GM18505 (cell line): ENCODE results near the gene C1orf105.
"Not testable (repeated sequence)": the region's sequence is repeated elsewhere in the genome, so short reads cannot be mapped to it uniquely, and the experiment has no call there.

Experiments used
- ATAC-seq: cut with Tn5 transposase; IDR thresholded peaks from one replicate; pipeline ENCODE4 v1.9.1; 2021; ENCODE audit not compliant: unreplicated experiment
- POLR2A ChIP-seq: IDR thresholded peaks from 4 replicates; pipeline ENCODE4 v1.6.1; 2011; ENCODE audit warnings: borderline replicate concordance; ENCODE audit not compliant: insufficient read depth, insufficient read length; ENCODE audit errors: extremely low read depth

The C1orf105 gene

DNA sequence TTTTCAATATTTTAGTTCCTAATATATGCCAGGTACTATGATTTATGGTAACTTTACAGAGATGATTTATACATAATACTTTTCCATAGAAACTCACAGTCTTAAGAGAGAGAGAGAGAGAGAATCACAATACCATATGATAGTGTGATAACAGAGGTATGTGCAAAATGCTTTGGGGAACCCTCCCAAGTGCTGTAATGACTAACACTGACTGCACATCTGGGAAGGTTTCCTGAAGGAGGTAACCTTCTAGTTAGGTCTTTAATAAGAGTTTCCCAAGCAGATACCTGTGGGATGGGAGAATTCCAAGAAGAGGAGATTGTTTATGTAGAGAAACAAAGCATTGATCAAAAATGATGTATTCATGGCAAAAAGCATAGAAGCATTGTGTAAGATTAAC, 58.0 kb downstream of the C1orf105 start:
- ATAC-seq = no peak
- no peak for TF ChIP-seq POLR2A

DNA sequence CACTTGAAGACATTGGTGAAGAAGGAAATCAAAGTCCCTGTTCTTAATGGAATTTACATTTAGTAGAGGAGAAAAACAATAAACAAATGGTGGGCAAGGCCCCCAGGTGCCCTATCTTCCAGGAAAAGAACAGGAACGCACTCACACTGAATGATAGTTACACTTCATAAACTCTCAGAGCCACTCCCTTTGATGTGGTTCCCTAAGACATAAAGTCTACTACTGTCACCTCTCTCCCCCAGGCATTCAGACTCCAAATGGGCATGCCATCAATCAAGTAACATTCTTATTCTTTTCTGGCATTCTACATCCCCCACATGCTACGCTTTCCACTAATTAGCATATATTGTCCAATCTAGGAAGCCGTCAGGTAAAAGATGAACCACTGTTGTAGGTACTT, 59.9 kb downstream of the C1orf105 start:
- no peak for ATAC-seq
- TF ChIP-seq POLR2A = no peak

DNA sequence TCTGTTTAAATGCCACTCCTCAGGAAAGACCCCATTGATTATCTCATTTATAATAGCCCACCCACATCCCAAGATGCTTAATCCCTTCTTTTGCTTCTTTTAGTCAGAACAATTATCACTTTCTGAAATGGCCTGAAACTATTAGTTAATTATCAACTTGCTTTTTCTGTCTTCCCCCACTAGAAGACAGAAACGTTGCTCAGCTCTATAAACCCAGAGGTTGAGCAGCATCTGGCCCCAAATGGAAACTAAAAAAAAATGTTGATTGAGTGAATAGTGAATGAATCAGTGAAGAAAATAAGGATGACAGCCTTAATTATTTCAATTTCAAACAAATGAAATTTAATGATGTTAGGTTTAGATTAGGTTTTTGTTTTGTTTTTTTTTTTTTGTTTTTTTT, 61.6 kb downstream of the C1orf105 start:
- no peak for TF ChIP-seq POLR2A
- ATAC-seq = no peak

DNA sequence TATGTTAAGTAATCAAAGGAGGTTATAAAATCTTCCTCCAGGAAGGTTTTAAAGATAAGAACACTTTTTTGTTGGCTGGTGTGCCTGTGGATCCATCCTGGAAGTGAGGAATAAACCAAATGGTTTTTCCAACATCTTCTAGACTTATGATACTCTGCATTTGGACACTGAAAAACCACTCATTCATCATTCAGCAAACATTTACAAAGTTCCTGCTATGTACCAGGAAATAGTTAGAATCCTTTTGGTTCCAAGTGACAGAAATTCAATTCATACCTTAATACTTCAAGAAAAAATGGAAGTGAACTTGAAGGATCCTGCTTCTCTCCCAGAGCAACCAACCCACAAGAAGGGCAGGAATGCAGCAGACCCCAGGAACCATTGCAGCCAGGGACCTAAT, 63.0 kb downstream of the C1orf105 start:
- TF ChIP-seq POLR2A = no peak
- no peak for ATAC-seq

DNA sequence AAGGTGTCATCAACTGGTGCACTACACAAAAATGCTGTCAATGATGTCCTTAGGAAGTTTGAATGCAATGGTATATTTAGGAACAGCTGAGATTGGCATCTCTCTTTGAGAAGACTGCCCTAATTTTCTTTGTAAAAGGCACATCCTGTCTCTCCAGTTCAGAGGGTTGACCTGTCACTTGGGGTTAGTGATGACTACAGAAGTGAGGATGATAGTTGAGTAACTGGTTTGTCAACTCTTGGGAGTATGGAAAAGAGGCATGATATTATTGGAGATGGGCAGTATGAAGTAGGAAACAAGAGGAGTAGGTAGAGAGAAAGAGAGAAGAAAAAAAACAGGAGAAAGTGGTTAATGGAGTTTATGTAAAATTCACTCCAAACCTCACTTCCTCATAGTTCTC, 63.8 kb downstream of the C1orf105 start:
- ATAC-seq = no peak
- no peak for TF ChIP-seq POLR2A

DNA sequence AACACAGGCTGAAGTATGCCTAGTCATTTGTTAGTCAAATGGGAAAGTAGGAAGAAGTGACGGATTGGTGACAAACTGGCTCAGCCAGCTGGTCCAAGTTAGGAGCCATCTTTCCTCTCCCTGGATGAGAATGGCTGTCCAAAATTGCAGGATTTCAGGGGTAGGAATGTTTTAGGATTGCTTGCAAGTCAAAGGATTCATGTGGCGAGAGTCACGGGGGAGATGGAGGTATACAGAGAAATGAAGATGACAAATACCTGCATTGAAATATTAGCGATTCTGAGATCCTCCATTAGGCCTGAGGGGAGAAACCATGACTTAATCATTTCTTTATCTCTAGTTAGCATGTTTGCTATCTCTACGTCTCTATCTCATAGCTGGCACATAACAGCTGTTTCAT, 65.1 kb downstream of the C1orf105 start:
- TF ChIP-seq POLR2A = no peak

DNA sequence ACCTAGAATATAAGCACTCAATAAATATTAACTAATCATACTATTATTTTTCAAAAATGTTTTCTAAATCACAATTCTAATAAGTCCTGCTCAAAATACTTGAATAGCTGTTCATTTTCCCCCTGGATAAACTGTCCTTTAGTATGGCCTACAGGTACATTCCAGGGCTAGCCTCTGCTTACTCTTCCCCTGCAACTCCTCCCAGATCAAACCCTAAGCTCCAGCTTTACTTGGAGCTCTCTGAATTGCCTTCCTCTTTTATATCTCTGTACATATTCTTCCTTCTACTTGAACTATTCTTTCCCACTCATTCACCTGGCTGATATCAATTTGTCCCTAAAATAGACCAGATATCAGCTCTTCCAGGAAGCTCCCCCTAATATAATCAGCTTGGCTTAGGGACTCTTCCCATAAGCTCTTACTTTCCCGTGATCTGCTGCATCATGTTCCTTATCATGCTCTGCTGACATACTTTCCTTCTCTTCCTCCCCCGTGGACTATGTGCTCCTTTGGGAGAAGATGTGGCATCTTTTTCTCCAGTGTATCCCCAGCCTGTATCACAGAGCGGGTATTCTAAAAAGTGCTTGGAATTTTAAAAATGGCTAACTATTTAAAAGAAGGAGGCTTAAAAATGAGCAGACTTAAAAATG, 66.4 kb downstream of the C1orf105 start:
- no peak for TF ChIP-seq POLR2A
- ATAC-seq = no peak

More for the DNA sequence above, 65.1 kb downstream of the C1orf105 start:
- no peak for ATAC-seq

DNA sequence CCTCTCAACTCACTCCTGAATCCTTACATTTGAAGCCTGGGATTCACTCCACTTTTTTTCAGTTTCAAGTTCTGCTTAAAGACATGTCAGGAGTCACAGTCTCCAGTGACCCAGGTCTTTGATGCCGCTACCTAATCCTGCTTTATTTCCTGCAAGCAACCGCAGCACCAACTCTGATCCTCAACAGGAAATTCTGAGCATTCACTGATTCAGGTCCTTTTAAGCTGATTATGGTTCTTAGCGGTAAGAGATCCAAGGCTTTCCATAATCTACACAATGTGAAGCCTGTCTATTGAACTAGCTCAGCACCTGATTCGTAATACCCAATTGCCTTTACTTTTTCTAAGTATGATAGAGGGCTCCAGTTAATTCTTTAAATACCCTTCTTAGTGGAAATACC, 67.1 kb downstream of the C1orf105 start:
- ATAC-seq = no peak
- TF ChIP-seq POLR2A = no peak

DNA sequence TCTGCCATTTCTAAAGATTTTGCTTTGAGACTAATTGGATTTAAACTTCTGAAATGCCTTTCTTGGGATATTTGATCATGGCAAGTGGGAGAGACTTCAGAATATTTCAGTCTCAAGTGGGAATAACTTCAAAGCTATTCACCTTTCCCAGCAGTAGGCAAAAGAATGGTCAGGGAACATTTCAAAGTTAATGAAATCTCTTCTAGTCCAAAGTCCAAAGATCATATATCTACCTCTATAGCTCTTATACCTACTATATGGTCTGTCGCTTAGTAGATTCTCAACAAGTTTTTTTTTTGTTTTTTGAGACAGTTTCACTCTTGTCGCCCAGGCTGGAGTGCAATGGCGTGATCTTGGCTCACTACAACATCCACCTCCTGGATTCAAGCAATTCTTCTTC, 67.9 kb downstream of the C1orf105 start:
- no peak for TF ChIP-seq POLR2A
- no peak for ATAC-seq

DNA sequence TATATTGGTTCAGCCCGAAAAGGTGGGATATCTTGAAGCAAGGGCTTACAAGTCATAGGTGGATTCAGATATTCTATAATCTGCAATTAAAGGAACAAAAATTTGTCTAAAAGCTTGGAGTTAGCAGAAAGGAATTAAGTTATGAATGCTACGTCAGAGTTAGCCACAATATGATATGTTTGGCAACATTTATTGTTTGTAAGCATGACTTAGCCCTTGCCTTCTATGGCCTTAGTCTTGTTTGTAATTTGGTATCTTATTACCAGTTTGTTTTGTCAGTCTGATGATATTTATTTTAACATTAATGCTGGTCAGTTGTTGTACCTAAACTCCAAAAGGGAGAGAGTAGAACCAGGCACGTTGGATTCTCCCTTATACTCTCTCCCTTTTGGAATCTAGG, 69.4 kb downstream of the C1orf105 start:
- TF ChIP-seq POLR2A = no peak
- ATAC-seq = no peak

DNA sequence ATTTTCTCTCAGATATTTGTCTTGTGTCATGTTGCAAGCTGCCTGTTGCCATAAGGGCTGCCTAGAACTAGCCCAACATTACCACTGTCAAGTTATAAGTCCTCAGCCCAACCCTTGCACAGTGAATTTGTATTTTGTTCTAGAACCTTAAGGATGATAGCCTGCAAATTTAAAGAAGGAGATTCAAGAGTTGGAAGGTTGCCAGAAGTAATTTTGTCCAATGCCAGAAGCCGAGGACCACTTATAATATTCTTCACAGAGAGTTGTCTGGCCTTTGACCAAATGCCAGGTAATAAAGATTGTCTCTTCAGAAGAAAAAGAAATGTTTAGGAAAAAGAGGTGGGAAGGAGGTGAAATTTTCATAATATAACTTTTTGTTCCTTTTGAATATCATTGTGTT, 71.9 kb downstream of the C1orf105 start:
- no peak for TF ChIP-seq POLR2A
- no peak for ATAC-seq

DNA sequence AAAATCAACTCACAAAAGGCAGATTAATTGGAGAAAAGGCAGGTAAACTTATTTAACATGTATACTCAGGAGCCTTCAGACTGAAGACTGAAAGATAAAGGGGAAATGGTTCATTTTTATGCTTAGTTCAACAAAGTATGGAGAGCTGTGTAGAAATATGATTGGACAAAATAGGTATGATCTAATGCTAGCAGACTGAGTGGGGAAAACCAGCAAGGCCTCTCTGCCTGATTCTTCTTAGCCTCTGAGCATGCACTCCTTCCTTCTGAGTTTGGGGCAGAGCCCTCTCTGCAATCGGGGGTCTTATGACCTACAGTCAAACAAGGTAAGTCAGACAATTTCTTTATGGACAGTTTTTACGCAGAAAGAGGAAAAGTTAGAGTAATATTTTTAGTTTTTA, 73.7 kb downstream of the C1orf105 start:
- no peak for ATAC-seq
- no peak for TF ChIP-seq POLR2A

DNA sequence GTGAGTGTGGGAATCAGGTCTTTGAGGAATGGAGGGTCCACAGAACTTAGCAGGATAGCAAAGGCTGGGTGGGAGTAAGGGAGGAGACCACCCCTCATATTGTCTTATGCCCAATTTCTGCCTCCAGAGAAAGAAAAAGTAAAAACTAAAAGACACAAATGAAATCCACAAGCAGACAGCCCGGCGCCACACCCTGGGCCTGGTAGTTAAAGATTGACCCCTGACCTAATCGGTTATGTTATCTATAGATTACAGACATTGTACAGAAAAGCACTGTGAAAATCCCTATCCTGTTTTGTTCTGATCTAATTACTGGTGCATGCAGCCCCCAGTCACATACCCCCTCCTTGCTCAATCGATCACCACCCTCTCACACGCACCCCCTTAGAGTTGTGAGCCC, 75.6 kb downstream of the C1orf105 start:
- not testable (repeated sequence) for ATAC-seq

DNA sequence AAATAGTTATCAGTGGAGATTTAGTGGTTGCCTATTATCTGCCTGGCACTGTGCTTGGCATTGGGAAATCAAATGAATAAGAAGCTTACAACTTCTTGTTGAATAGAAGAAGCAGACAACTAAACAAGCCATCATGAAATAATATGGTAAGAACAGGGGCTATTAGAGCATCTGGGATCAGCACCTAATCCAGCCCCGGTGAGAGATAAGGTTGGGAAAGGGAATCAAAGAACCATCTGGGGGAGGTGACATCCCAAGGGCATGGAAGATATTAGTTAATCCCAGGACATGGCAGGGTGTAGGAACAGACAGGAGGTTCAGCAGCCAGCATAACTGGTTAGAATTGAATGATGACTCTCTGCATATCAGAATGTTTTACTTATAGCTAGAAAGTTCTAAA, 76.2 kb downstream of the C1orf105 start:
- TF ChIP-seq POLR2A = no peak
- no peak for ATAC-seq

DNA sequence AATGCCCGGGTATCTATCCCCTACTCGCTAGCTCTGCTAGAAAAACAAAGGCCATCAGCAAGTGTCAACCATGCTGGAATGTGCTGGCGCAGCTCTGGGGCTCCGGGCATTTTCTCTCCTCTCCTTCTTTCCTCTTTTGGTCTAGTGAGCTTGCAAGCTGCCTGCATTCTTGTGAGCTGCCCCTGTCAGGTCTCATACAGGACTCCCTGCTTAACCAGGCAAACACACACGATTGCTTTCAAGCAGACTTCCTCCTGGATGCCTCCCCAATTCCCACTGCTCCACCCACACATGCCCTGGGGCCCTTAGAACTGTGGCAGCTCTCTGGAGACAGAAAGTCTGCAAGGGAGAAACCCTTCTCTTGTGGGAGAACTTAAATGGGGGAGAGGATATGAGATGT, 76.7 kb downstream of the C1orf105 start:
- no peak for ATAC-seq
- TF ChIP-seq POLR2A = no peak
